Measurements from ENCODE around the gene HNF4A.

Gene HNF4A

GRCh38 chr20:44475694-44476560 is 120.4 kb downstream of the HNF4A start, which contains the start of gene TTPAL:
Gene TTPAL (plus strand): TSS chr20:44475874. CDS start chr20:44480000, 4,126 bp downstream.
- DNase-seq = peak; percentile 94

- no peak for DNase-seq
Measured at GRCh38 chr20:44477151-44477550, 121.7 kb downstream of the HNF4A start.

- no peak for DNase-seq
Measured at GRCh38 chr20:44478206-44478605, 122.7 kb downstream of the HNF4A start.

GRCh38 chr20:44479643-44480042 is 124.1 kb downstream of the HNF4A start:
- DNase-seq = no peak

GRCh38 chr20:44480097-44480496 is 124.6 kb downstream of the HNF4A start:
- DNase-seq = no peak

GRCh38 chr20:44481719-44482416 is 126.4 kb downstream of the HNF4A start:
- DNase-seq = no peak

- DNase-seq = no peak
Measured at GRCh38 chr20:44483112-44483511, 127.6 kb downstream of the HNF4A start.
